A204.1 (cell line): ENCODE measurements around the gene GTF3C6.
"Not testable (repeated sequence)": the region's sequence is repeated elsewhere in the genome, so short reads cannot be mapped to it uniquely, and the experiment has no call there.

Experiments used
- FAIRE-seq: peaks from 2 replicates; lab custom pipeline; 2012; peaks lifted over from hg19 to GRCh38; lab: Jason Lieb, UNC

Gene GTF3C6

GRCh38 chr6:110979565-110980101 is 21.1 kb downstream of the GTF3C6 start:
- no peak for FAIRE-seq

GRCh38 chr6:110980227-110980626 is 21.7 kb downstream of the GTF3C6 start:
- FAIRE-seq = no peak

- FAIRE-seq = no peak
These were observed 22.1 kb downstream of the GTF3C6 start for GRCh38 chr6:110980648-110981047.

GRCh38 chr6:110981202-110981600 is 22.7 kb downstream of the GTF3C6 start:
- FAIRE-seq = no peak

- FAIRE-seq = no peak
These were observed 32.5 kb downstream of the GTF3C6 start for GRCh38 chr6:110990840-110991576.

- no peak for FAIRE-seq
These were observed 38.2 kb downstream of the GTF3C6 start for GRCh38 chr6:110996691-110997090.

GRCh38 chr6:110999634-111000270 is 41.2 kb downstream of the GTF3C6 start:
- peak; percentile 95 for FAIRE-seq

- FAIRE-seq = no peak
These were observed 43.8 kb downstream of the GTF3C6 start for GRCh38 chr6:111002350-111002749.

- FAIRE-seq = peak; percentile 89
These were observed 53.0 kb downstream of the GTF3C6 start for GRCh38 chr6:111011360-111012142.

GRCh38 chr6:111012143-111012452 is 53.6 kb downstream of the GTF3C6 start:
- no peak for FAIRE-seq

- not testable (repeated sequence) for FAIRE-seq
These were observed 54.0 kb downstream of the GTF3C6 start for GRCh38 chr6:111012520-111012919.

GRCh38 chr6:111013144-111013915 is 54.8 kb downstream of the GTF3C6 start:
- no peak for FAIRE-seq

GRCh38 chr6:111015389-111016124 is 57.1 kb downstream of the GTF3C6 start:
- no peak for FAIRE-seq

GRCh38 chr6:111017241-111017640 is 58.7 kb downstream of the GTF3C6 start:
- FAIRE-seq = not testable (repeated sequence)
